GM20000 (cell line): ENCODE data around the gene TRIOBP.

Source experiments
- DNase-seq: peaks from one replicate; pipeline ENCODE4 v3.0.0; 2012; ENCODE audit warnings: low spot score
- CTCF ChIP-seq: IDR thresholded peaks from 2 replicates; pipeline ENCODE4 v1.5.1; 2012; ENCODE audit warnings: mild to moderate bottlenecking, control low read depth; ENCODE audit errors: extremely low read depth, missing control alignments

The TRIOBP gene

GRCh38 chr22:37662039-37662438 lies 34.8 kb upstream of the TRIOBP start:
- DNase-seq: no peak
- TF ChIP-seq CTCF: no peak

GRCh38 chr22:37663521-37664140 lies 33.2 kb upstream of the TRIOBP start:
- DNase-seq: no peak
- TF ChIP-seq CTCF: no peak

GRCh38 chr22:37664249-37665101 lies 32.4 kb upstream of the TRIOBP start:
- no peak for TF ChIP-seq CTCF
- no peak for DNase-seq

- TF ChIP-seq CTCF: no peak
Observed at GRCh38 chr22:37665487-37665886, 31.4 kb upstream of the TRIOBP start.

GRCh38 chr22:37669586-37669985 lies 27.3 kb upstream of the TRIOBP start:
- TF ChIP-seq CTCF: no peak
- DNase-seq: no peak

More at GRCh38 chr22:37665487-37665886, 31.4 kb upstream of the TRIOBP start:
- no peak for DNase-seq

- no peak for TF ChIP-seq CTCF
- no peak for DNase-seq
Observed at GRCh38 chr22:37672206-37672919, 24.5 kb upstream of the TRIOBP start.
